Effector CD8-positive, alpha-beta T cell (primary cell): Measurements from ENCODE around the gene CA7.

ENCODE experiments used
- DNase-seq: peaks from one replicate; lab custom pipeline; 2025; lab: John Stamatoyannopoulos, UW
- total RNA-seq, 4 experiments: gene quantifications; one replicate each; lab custom pipeline; 2026; lab: John Stamatoyannopoulos, UW

CA7 gene
- 0 reads per million in 4 experiments for total RNA-seq

GRCh38 chr16:66844342-66845079 lies at the start of gene CA7:
Gene CA7 (plus strand): TSS chr16:66844414. CDS start chr16:66844488, 74 bp downstream.
- DNase-seq: no peak

- DNase-seq: no peak
Observed at GRCh38 chr16:66798161-66798560, 46.1 kb upstream of the CA7 start.

- DNase-seq: no peak
Observed at GRCh38 chr16:66800856-66801255, 43.4 kb upstream of the CA7 start.

- no peak for DNase-seq
Observed at GRCh38 chr16:66801320-66802105, 42.7 kb upstream of the CA7 start, which contains the start of gene TERB1. Gene TERB1 (minus strand): TSS chr16:66801584. CDS start chr16:66796798, 4,786 bp downstream.

- no peak for DNase-seq
Observed at GRCh38 chr16:66802159-66802558, 42.1 kb upstream of the CA7 start.

GRCh38 chr16:66809765-66810164 lies 34.4 kb upstream of the CA7 start:
- no peak for DNase-seq

GRCh38 chr16:66810391-66810790 lies 33.8 kb upstream of the CA7 start:
- no peak for DNase-seq

GRCh38 chr16:66811043-66811442 lies 33.2 kb upstream of the CA7 start:
- no peak for DNase-seq

- DNase-seq: no peak
Observed at GRCh38 chr16:66814734-66815133, 29.5 kb upstream of the CA7 start.

GRCh38 chr16:66824006-66824405 lies 20.2 kb upstream of the CA7 start:
- no peak for DNase-seq

GRCh38 chr16:66830422-66831404 lies 13.5 kb upstream of the CA7 start, which contains the start of gene NAE1:
Gene NAE1 (minus strand): TSS chr16:66830976. CDS start chr16:66830899, 77 bp downstream.
- peak; percentile 81 for DNase-seq

- DNase-seq: no peak
Observed at GRCh38 chr16:66832190-66832589, 12.0 kb upstream of the CA7 start.

GRCh38 chr16:66832661-66833305 lies 11.4 kb upstream of the CA7 start:
- no peak for DNase-seq

- DNase-seq: no peak
Observed at GRCh38 chr16:66834746-66835145, 9.5 kb upstream of the CA7 start.

- no peak for DNase-seq
Observed at GRCh38 chr16:66840883-66841282, 3.3 kb upstream of the CA7 start.

GRCh38 chr16:66841366-66841765 lies 2.8 kb upstream of the CA7 start:
- DNase-seq: no peak

GRCh38 chr16:66842765-66843164 lies 1.4 kb upstream of the CA7 start:
- DNase-seq: no peak

GRCh38 chr16:66843191-66843590 lies 1.0 kb upstream of the CA7 start:
- DNase-seq: no peak

- DNase-seq: no peak
Observed at GRCh38 chr16:66844009-66844341, 239 bp upstream of the CA7 start.

GRCh38 chr16:66845080-66845410 lies 831 bp downstream of the CA7 start:
- no peak for DNase-seq

- DNase-seq: no peak
Observed at GRCh38 chr16:66845791-66846221, 1.6 kb downstream of the CA7 start.
